Parathyroid adenoma (tissue), 2 donors: Measurements from ENCODE around the gene ANKRD28.

Source experiments
- H2AFZ ChIP-seq: fragments of 300-600 bp; sonication (generic); one replicate; pipeline ENCODE4 v1.7.0; 2017; ENCODE audit warnings: antibody characterized with exemption, mild to moderate bottlenecking
- H3K27ac ChIP-seq: fragments of 300-600 bp; sonication (generic); one replicate; pipeline ENCODE4 v1.7.0; 2017
- H3K27me3 ChIP-seq: fragments of 300-600 bp; sonication (generic); one replicate; pipeline ENCODE4 v1.7.0; 2017; ENCODE audit warnings: low read length; ENCODE audit not compliant: control insufficient read depth, insufficient read depth
- H3K36me3 ChIP-seq: fragments of 300-600 bp; sonication (generic); one replicate; pipeline ENCODE4 v1.7.0; 2017; ENCODE audit warnings: low read length; ENCODE audit not compliant: control insufficient read depth, insufficient read depth
- H3K4me1 ChIP-seq: fragments of 300-600 bp; sonication (generic); one replicate; pipeline ENCODE4 v1.7.0; 2017; ENCODE audit warnings: control low read depth
- H3K4me2 ChIP-seq: fragments of 300-600 bp; sonication (generic); one replicate; pipeline ENCODE4 v1.7.0; 2017; ENCODE audit warnings: low read length
- H3K4me3 ChIP-seq: fragments of 300-600 bp; sonication (generic); one replicate; pipeline ENCODE4 v1.7.0; 2017; ENCODE audit warnings: low read depth, low read length
- H3K79me2 ChIP-seq: fragments of 300-600 bp; sonication (generic); one replicate; pipeline ENCODE4 v1.7.0; 2017; ENCODE audit warnings: control low read depth
- H3K9ac ChIP-seq: fragments of 300-600 bp; sonication (generic); one replicate; pipeline ENCODE4 v1.7.0; 2017; ENCODE audit warnings: mild to moderate bottlenecking
- H3K9me3 ChIP-seq: fragments of 300-600 bp; sonication (generic); one replicate; pipeline ENCODE4 v1.7.0; 2017; ENCODE audit warnings: low read length; ENCODE audit not compliant: control insufficient read depth
- TF ChIP-seq, protein P1 (sequence below): fragments of 300-600 bp; sonication (generic); IDR thresholded peaks from one replicate; pipeline ENCODE4 v1.7.0; 2017; ENCODE audit warnings: antibody characterized with exemption, mild to moderate bottlenecking
- donor health status: primary hyperparathyroidism.

The ANKRD28 gene

DNA sequence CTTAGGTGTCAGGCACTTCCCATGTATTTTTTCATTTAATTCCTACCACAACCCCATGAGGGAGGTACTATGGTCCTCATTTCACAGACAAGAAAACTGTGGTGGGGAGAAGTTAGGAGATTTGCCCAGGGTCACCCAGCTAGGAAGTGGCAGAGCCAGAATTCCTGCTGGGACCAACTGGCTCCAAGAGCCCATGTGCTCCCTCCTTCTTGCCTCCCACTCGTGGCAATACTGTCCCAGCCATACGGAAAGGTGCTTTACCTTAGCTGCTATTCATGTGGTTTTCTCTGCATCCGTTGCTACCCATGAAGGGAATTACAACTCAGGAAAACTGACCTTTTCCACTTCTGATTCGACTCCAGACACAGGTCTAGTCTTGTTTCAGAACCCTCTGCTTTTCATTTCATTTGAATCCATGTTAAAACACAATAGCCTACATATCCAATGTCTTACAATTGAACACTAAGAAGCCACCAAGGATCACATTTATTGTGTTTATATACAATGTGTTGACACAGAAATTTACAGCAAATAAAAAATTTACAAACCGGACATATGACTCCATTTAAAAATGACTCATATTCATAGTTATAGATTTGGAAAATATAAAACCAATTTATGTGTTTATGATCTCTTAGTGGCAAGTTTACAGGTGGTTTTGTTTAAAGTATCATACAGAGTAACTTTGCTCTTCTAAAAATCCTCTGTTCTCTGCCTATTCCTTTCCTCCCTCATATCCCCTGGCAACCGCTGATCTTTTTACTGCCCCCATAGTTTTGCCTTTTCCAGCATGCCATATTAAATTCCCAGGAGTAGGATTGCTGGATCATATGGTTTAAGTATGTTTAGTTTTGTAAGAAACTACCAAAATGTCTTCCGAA lies 137.5 kb downstream of the ANKRD28 start:
- Histone ChIP-seq H3K79me2 (no peaks in the 10 kb centered on the region), H3K4me1 (no peaks in the 10 kb centered on the region), H3K4me2 (no peak overlapping the region), H3K9me3 (no peaks in the 10 kb centered on the region), H3K9ac (no peak overlapping the region), H3K36me3 (no peaks in the 10 kb centered on the region), H3K27me3 (no peaks in the 10 kb centered on the region), H2AFZ (no peak overlapping the region), H3K27ac (no peak overlapping the region), H3K4me3 (no peak overlapping the region)
- TF ChIP-seq, protein P1, sequence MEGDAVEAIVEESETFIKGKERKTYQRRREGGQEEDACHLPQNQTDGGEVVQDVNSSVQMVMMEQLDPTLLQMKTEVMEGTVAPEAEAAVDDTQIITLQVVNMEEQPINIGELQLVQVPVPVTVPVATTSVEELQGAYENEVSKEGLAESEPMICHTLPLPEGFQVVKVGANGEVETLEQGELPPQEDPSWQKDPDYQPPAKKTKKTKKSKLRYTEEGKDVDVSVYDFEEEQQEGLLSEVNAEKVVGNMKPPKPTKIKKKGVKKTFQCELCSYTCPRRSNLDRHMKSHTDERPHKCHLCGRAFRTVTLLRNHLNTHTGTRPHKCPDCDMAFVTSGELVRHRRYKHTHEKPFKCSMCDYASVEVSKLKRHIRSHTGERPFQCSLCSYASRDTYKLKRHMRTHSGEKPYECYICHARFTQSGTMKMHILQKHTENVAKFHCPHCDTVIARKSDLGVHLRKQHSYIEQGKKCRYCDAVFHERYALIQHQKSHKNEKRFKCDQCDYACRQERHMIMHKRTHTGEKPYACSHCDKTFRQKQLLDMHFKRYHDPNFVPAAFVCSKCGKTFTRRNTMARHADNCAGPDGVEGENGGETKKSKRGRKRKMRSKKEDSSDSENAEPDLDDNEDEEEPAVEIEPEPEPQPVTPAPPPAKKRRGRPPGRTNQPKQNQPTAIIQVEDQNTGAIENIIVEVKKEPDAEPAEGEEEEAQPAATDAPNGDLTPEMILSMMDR, result no peak

- no peak overlapping the region for H2AFZ ChIP-seq
- H3K9ac ChIP-seq, result no peak overlapping the region
- H3K4me3 ChIP-seq, result no peak overlapping the region
- no peaks in the 10 kb centered on the region for H3K9me3 ChIP-seq
- H3K36me3 ChIP-seq, result no peaks in the 10 kb centered on the region
- H3K4me2 ChIP-seq, result no peak overlapping the region
- TF ChIP-seq, protein P1, result no peak
- no peak overlapping the region for H3K27ac ChIP-seq
- H3K79me2 ChIP-seq, result no peaks in the 10 kb centered on the region
- no peaks in the 10 kb centered on the region for H3K27me3 ChIP-seq
- H3K4me1 ChIP-seq, result no peaks in the 10 kb centered on the region
Measured at GRCh38 chr3:15659254-15659975, 138.4 kb downstream of the ANKRD28 start.

GRCh38 chr3:15657016-15657415 lies 140.8 kb downstream of the ANKRD28 start:
- H3K27ac ChIP-seq, result no peak overlapping the region
- no peak overlapping the region for H2AFZ ChIP-seq
- no peak overlapping the region for H3K9ac ChIP-seq
- H3K4me3 ChIP-seq, result no peak overlapping the region
- no peak overlapping the region for H3K4me2 ChIP-seq
- no peaks in the 10 kb centered on the region for H3K4me1 ChIP-seq
- no peaks in the 10 kb centered on the region for H3K27me3 ChIP-seq
- no peaks in the 10 kb centered on the region for H3K79me2 ChIP-seq
- TF ChIP-seq, protein P1, result no peak
- no peaks in the 10 kb centered on the region for H3K36me3 ChIP-seq
- no peaks in the 10 kb centered on the region for H3K9me3 ChIP-seq

GRCh38 chr3:15656342-15656741 lies 141.4 kb downstream of the ANKRD28 start:
- H3K4me2 ChIP-seq, result no peak overlapping the region
- H3K27me3 ChIP-seq, result no peaks in the 10 kb centered on the region

More at GRCh38 chr3:15656342-15656741, 141.4 kb downstream of the ANKRD28 start:
- Histone ChIP-seq H3K9ac (no peak overlapping the region), H3K27ac (no peak overlapping the region), H3K4me1 (no peaks in the 10 kb centered on the region), H3K9me3 (no peaks in the 10 kb centered on the region), H3K36me3 (no peaks in the 10 kb centered on the region), H3K4me3 (no peak overlapping the region), H3K79me2 (no peaks in the 10 kb centered on the region), H2AFZ (no peak overlapping the region)
- TF ChIP-seq, protein P1, result no peak
